H9 (cell line): Measurements from ENCODE around the gene MAP3K21. TPM values are rescaled to one million over a fixed set of nuclear protein-coding genes. Genes with fewer than 3 reads are reported as not detected.

ENCODE experiments used
- DNase-seq: peaks from one replicate; pipeline ENCODE4 v3.0.0-alpha.2; 2017
- H2AFZ ChIP-seq: one replicate; pipeline ENCODE4 v1.6.1; 2013; ENCODE audit warnings: mild to moderate bottlenecking, low read length, control low read depth, moderate library complexity
- H2AK5ac ChIP-seq: 2 replicates; pipeline ENCODE4 v1.6.1; 2013; ENCODE audit warnings: low read length, control low read depth, mixed read lengths; ENCODE audit not compliant: insufficient read length
- H2BK120ac ChIP-seq: one replicate; pipeline ENCODE4 v1.6.1; 2013; ENCODE audit warnings: low read depth, mild to moderate bottlenecking, low read length, control low read depth, inconsistent platforms; ENCODE audit not compliant: poor library complexity, severe bottlenecking
- H2BK12ac ChIP-seq: 2 replicates; pipeline ENCODE4 v1.6.1; 2013; ENCODE audit warnings: low read length, control low read depth, mixed read lengths, low read depth; ENCODE audit not compliant: insufficient read length
- H2BK15ac ChIP-seq: 2 replicates; pipeline ENCODE4 v1.6.1; 2013; ENCODE audit warnings: low read depth, low read length, control low read depth
- H2BK20ac ChIP-seq: one replicate; pipeline ENCODE4 v1.6.1; 2013; ENCODE audit warnings: low read depth, mild to moderate bottlenecking, low read length, control low read depth, inconsistent platforms; ENCODE audit not compliant: poor library complexity, severe bottlenecking
- H2BK5ac ChIP-seq: 2 replicates; pipeline ENCODE4 v1.6.1; 2013; ENCODE audit warnings: low read length, control low read depth, mixed read lengths; ENCODE audit not compliant: insufficient read length
- H3K14ac ChIP-seq: 2 replicates; pipeline ENCODE4 v1.6.1; 2013; ENCODE audit warnings: low read length, control low read depth; ENCODE audit not compliant: insufficient read depth
- H3K18ac ChIP-seq: 2 replicates; pipeline ENCODE4 v1.6.1; 2013; ENCODE audit warnings: low read depth, mild to moderate bottlenecking, mixed read lengths, low read length, control low read depth; ENCODE audit not compliant: insufficient read length
- H3K23ac ChIP-seq: 2 replicates; pipeline ENCODE4 v1.6.1; 2013; ENCODE audit warnings: low read length, control low read depth, mixed read lengths, low read depth; ENCODE audit not compliant: insufficient read length
- H3K23me2 ChIP-seq: 2 replicates; pipeline ENCODE4 v1.6.1; 2013; ENCODE audit warnings: low read depth, mild to moderate bottlenecking, mixed read lengths, low read length, control low read depth; ENCODE audit not compliant: insufficient read length, poor library complexity, severe bottlenecking
- H3K27ac ChIP-seq: 2 replicates; pipeline ENCODE4 v1.5.1; 2013; ENCODE audit warnings: low read length, control low read depth, mixed read lengths, low read depth; ENCODE audit not compliant: insufficient read length
- H3K27me3 ChIP-seq: 2 replicates; pipeline ENCODE4 v1.6.1; 2013; ENCODE audit warnings: low read length, control low read depth, inconsistent platforms; ENCODE audit not compliant: insufficient read depth
- H3K4ac ChIP-seq: 2 replicates; pipeline ENCODE4 v1.6.1; 2013; ENCODE audit warnings: low read depth, mild to moderate bottlenecking, control low read depth, inconsistent platforms, low read length, moderate library complexity
- H3K4me1 ChIP-seq: 2 replicates; pipeline ENCODE4 v1.6.1; 2013; ENCODE audit warnings: low read length, control low read depth, inconsistent platforms; ENCODE audit not compliant: insufficient read depth
- H3K4me2 ChIP-seq: 2 replicates; pipeline ENCODE4 v1.6.1; 2013; ENCODE audit warnings: low read length, control low read depth, mixed read lengths; ENCODE audit not compliant: insufficient read length, insufficient read depth
- H3K56ac ChIP-seq: 2 replicates; pipeline ENCODE4 v1.6.1; 2013; ENCODE audit warnings: low read depth, mild to moderate bottlenecking, mixed read lengths, low read length, control low read depth; ENCODE audit not compliant: insufficient read length
- H3K79me1 ChIP-seq: 2 replicates; pipeline ENCODE4 v1.6.1; 2013; ENCODE audit warnings: low read depth, mild to moderate bottlenecking, moderate library complexity, low read length, control low read depth, inconsistent platforms; ENCODE audit not compliant: insufficient read depth, poor library complexity, severe bottlenecking
- H3K79me2 ChIP-seq: 2 replicates; pipeline ENCODE4 v1.6.1; 2013; ENCODE audit warnings: low read length, control low read depth, inconsistent platforms; ENCODE audit not compliant: insufficient read depth
- H3K9ac ChIP-seq: 2 replicates; pipeline ENCODE4 v1.6.1; 2013; ENCODE audit warnings: low read length, control low read depth, mixed read lengths; ENCODE audit not compliant: insufficient read length; ENCODE audit errors: extremely low read depth
- H3K9me3 ChIP-seq: one replicate; pipeline ENCODE4 v1.6.1; 2013; ENCODE audit warnings: low read depth, low read length, inconsistent platforms; ENCODE audit not compliant: control insufficient read depth
- H3T11ph ChIP-seq: one replicate; pipeline ENCODE4 v1.6.1; 2013; ENCODE audit warnings: mild to moderate bottlenecking, low read length, control low read depth, inconsistent platforms
- H4K20me1 ChIP-seq: one replicate; pipeline ENCODE4 v1.6.1; 2013; ENCODE audit not compliant: control insufficient read depth, insufficient read length, insufficient read depth
- H4K5ac ChIP-seq: 2 replicates; pipeline ENCODE4 v1.6.1; 2013; ENCODE audit warnings: low read depth, mild to moderate bottlenecking, mixed read lengths, low read length, control low read depth; ENCODE audit not compliant: insufficient read length
- H4K8ac ChIP-seq: replicated peaks from 2 replicates; pipeline ENCODE4 v1.6.1; 2013; ENCODE audit warnings: low read length, control low read depth, mixed read lengths, low read depth; ENCODE audit not compliant: insufficient read length
- H4K91ac ChIP-seq: 2 replicates; pipeline ENCODE4 v1.6.1; 2013; ENCODE audit warnings: low read depth, mild to moderate bottlenecking, moderate library complexity, mixed read lengths, low read length, control low read depth; ENCODE audit not compliant: insufficient read length
- H3K27ac Mint-ChIP-seq, 3 experiments: 2 replicates in 2 of 3; 3 replicates in 1 of 3; pipeline ENCODE4 v1.8.0; 2020 to 2021; ENCODE audit warnings: mixed read lengths in 3 of 3, mild to moderate bottlenecking in 1 of 3, moderate library complexity in 1 of 3
- H3K27me3 Mint-ChIP-seq: 2 replicates; pipeline ENCODE4 v1.8.0; 2021; ENCODE audit warnings: low read depth, mild to moderate bottlenecking, moderate library complexity, mixed read lengths
- H3K36me3 Mint-ChIP-seq, 3 experiments: 2 replicates in 2 of 3; 3 replicates in 1 of 3; pipeline ENCODE4 v1.8.0; 2020 to 2021; ENCODE audit warnings: low read depth in 3 of 3, mixed read lengths in 3 of 3; ENCODE audit not compliant: insufficient read depth in 1 of 3
- H3K4me1 Mint-ChIP-seq, 2 experiments: 2 replicates each; pipeline ENCODE4 v1.8.0; 2020; ENCODE audit warnings: mixed read lengths in 2 of 2
- H3K4me3 Mint-ChIP-seq, 2 experiments: 2 replicates in 1 of 2; 3 replicates in 1 of 2; pipeline ENCODE4 v1.8.0; 2020 to 2021; ENCODE audit warnings: mild to moderate bottlenecking in 2 of 2, mixed read lengths in 2 of 2, moderate library complexity in 1 of 2
- H3K9me3 Mint-ChIP-seq, 2 experiments: 2 replicates in 1 of 2; 3 replicates in 1 of 2; pipeline ENCODE4 v1.8.0; 2020; ENCODE audit warnings: mild to moderate bottlenecking in 2 of 2, mixed read lengths in 2 of 2, moderate library complexity in 1 of 2
- CTCF ChIP-seq: fragments of 200-600 bp; sonication (generic); conservative IDR thresholded peaks from 3 replicates; pipeline ENCODE4 v1.8.0; 2021; ENCODE audit warnings: antibody characterized with exemption, mild to moderate bottlenecking
- WGBS: extraction: QIAGEN DNeasy Blood & Tissue Kit; methylation state at CpG from one replicate; pipeline ENCODE4 v1.1.7; 2013; ENCODE audit warnings: missing lambda C conversion rate, low lambda C conversion rate, mixed read lengths; ENCODE audit not compliant: insufficient read length; ENCODE audit errors: extremely low coverage; 5-methylcytosine and 5-hydroxymethylcytosine counted together
- total RNA-seq: library from RNA; stranded (reverse); gene quantifications from 2 replicates; pipeline ENCODE4 v1.2.1, GENCODE V29; 2021

MAP3K21 gene
- total RNA-seq, 1 experiment from 2014 or later: 11.7 TPM

GRCh38 chr1:233366575-233366974, 39.1 kb downstream of the MAP3K21 start:
- Mint-ChIP-seq H3K36me3 (peaks cover 0 to 4% (median 1%) of the 10 kb centered on the region in 3 experiments; a peak in 5 of 7 replicates), H3K4me3 (no peak overlapping the region), H3K27ac (peak overlapping the region in 2 of 3 experiments; percentile 33 to 52; a peak in 3 of 7 replicates), H3K4me1 (peaks cover 50 to 51% of the 10 kb centered on the region in 2 experiments), H3K27me3 (no peaks in the 10 kb centered on the region), H3K9me3 (no peaks in the 10 kb centered on the region)
- Histone ChIP-seq H3K23ac (no peak overlapping the region), H3K18ac (no peak overlapping the region), H3K27me3 (no peaks in the 10 kb centered on the region), H3K4ac (no peak overlapping the region), H3K4me1 (peaks cover 9% of the 10 kb centered on the region; the same call in 1 of the 2 replicates), H3T11ph (no peak overlapping the region), H4K5ac (no peak overlapping the region), H3K79me1 (no peaks in the 10 kb centered on the region), H2BK5ac (no peak overlapping the region), H3K9ac (no peak overlapping the region), H2BK15ac (no peak overlapping the region), H2AK5ac (no peak overlapping the region), H3K79me2 (no peaks in the 10 kb centered on the region), H3K4me2 (no peak overlapping the region), H3K9me3 (no peaks in the 10 kb centered on the region), H4K91ac (no peak overlapping the region), H2BK20ac (no peak overlapping the region), H2BK12ac (no peak overlapping the region), H4K8ac (no peak overlapping the region), H3K27ac (peak overlapping the region; percentile 94), H2AFZ (no peak overlapping the region), H3K56ac (no peak overlapping the region), H3K23me2 (no peaks in the 10 kb centered on the region), H4K20me1 (no peaks in the 10 kb centered on the region), H2BK120ac (no peak overlapping the region), H3K14ac (no peak overlapping the region)
- no CpG with 5 or more reads among the region's 3 CpGs for WGBS
- DNase-seq: no peak
- no peak for TF ChIP-seq CTCF
